Spleen (tissue), 11 donors: ENCODE results near the gene SPA17. TPM values are rescaled to one million over a fixed set of nuclear protein-coding genes. Genes with fewer than 3 reads are reported as not detected.

Experiments
- DNase-seq: peaks from one replicate; pipeline ENCODE4 v3.0.0-alpha.2; 2020
- H3K27ac ChIP-seq, 8 donors: fragments of 200-600 bp; sonication (generic) in 7 of 8; 1 replicate in 4 of 8; 2 replicates in 4 of 8; pipeline versions ENCODE4 v1.5.0 to v1.8.0; 2016 to 2021; ENCODE audit warnings: inconsistent platforms in 4 of 8, mild to moderate bottlenecking in 4 of 8, moderate library complexity in 1 of 8
- H3K27me3 ChIP-seq, 7 donors: fragments of 200-600 bp; sonication (generic) in 6 of 7; replicated peaks in 1 of 7; 1 replicate in 4 of 7; 2 replicates in 3 of 7; pipeline versions ENCODE4 v1.5.0 to v1.8.0; 2016 to 2021; ENCODE audit warnings: inconsistent platforms in 3 of 7, mild to moderate bottlenecking in 1 of 7
- H3K36me3 ChIP-seq, 6 donors: fragments of 200-600 bp; sonication (generic) in 5 of 6; 1 replicate in 4 of 6; 2 replicates in 2 of 6; pipeline versions ENCODE4 v1.5.0 to v1.8.0; 2016 to 2021; ENCODE audit warnings: inconsistent platforms in 2 of 6
- H3K4me1 ChIP-seq, 6 donors: fragments of 200-600 bp; sonication (generic) in 5 of 6; 1 replicate in 3 of 6; 2 replicates in 3 of 6; pipeline versions ENCODE4 v1.5.0 to v1.8.0; 2016 to 2021; ENCODE audit warnings: inconsistent platforms in 3 of 6
- H3K4me3 ChIP-seq, 8 donors: fragments of 200-600 bp; sonication (generic) in 7 of 8; 1 replicate in 4 of 8; 2 replicates in 4 of 8; pipeline versions ENCODE4 v1.5.0 to v1.8.0; 2016 to 2021; ENCODE audit warnings: inconsistent platforms in 4 of 8, mild to moderate bottlenecking in 4 of 8, moderate library complexity in 2 of 8
- H3K9me3 ChIP-seq, 8 donors: fragments of 200-600 bp; sonication (generic) in 7 of 8; 1 replicate in 4 of 8; 2 replicates in 4 of 8; pipeline versions ENCODE4 v1.5.0 to v1.8.0; 2016 to 2021; ENCODE audit warnings: inconsistent platforms in 4 of 8
- CTCF ChIP-seq, 11 experiments: fragments of 200-600 bp in 7 of 11; fragments of 450-650 bp in 4 of 11; sonication (generic) in 4 of 11; IDR thresholded peaks in 8 of 11; conservative IDR thresholded peaks in 3 of 11; 1 replicate in 7 of 11; 2 replicates in 4 of 11; pipeline versions ENCODE4 v1.4.0 to v1.8.0; 2016 to 2021; ENCODE audit warnings: antibody characterized with exemption in 11 of 11, inconsistent platforms in 4 of 11, mild to moderate bottlenecking in 1 of 11
- POLR2A ChIP-seq, 3 donors: fragments of 450-650 bp; IDR thresholded peaks; one replicate each; pipeline ENCODE4 v1.5.1; 2017; ENCODE audit warnings: antibody characterized with exemption in 3 of 3, mild to moderate bottlenecking in 1 of 3
- POLR2AphosphoS5 ChIP-seq, 3 donors: sonication (generic); formaldehyde crosslinking; IDR thresholded peaks; one replicate each; pipeline ENCODE4 v1.5.1; 2017; ENCODE audit warnings: antibody characterized with exemption in 3 of 3
- WGBS, 5 donors: extraction: QIAGEN DNeasy Blood & Tissue Kit in 3 of 5; methylation state at CpG; one replicate each; pipeline versions ENCODE4 v1.1.5 to v1.1.7; 2013 to 2018; 5-methylcytosine and 5-hydroxymethylcytosine counted together
- intact Hi-C: fragments of 100-400 bp; cut with DNase I; formaldehyde crosslinking; loops from one replicate; pipeline ENCODE4 v1.15.0; 2023; ENCODE audit warnings: low total_unique reads
- polyA plus RNA-seq, 3 donors: library from polyadenylated mRNA; stranded (reverse); fragments of 200-250 nt; gene quantifications; one replicate each; pipeline ENCODE4 v1.2.1, GENCODE V29; 2013
- total RNA-seq, 7 donors: library from RNA; depleted of rRNA in 3 of 7; stranded (reverse); fragments of >200 nt in 3 of 7; fragmentation: NEBNext Ultra II Directional in 4 of 7; extraction: Animal tissue kit (Norgen Biotek cat#: 25700) in 4 of 7; gene quantifications; one replicate each; pipeline versions ENCODE4 v1.1.0 to v1.2.1, GENCODE V29; 2016 to 2021
- donor health status: healthy with polysubstance abuse.
- donor health status: DM: no; HTN: no; CAD: no; lungs with moderate emphysema.
- donor health status: DM: no; HTN: no; CAD: no.
- donor health status: Bipolar disorder and iron deficiency.
- donor health status: healthy.
- donor health status: DM: no; HTN: no; CAD: no.
- donor health status: DM: yes; HTN: yes; CAD: no.

SPA17 gene
- total and polyA plus RNA-seq, 10 donors: 0.34 to 4.8 (median 1.9) TPM

- DNase-seq: no peak
- H3K4me3 ChIP-seq: no peak overlapping the region
- H3K4me1 ChIP-seq: peaks cover 0 to 18% (median 6%) of the 10 kb centered on the region in 6 donors
- H3K36me3 ChIP-seq: peaks cover 0 to 27% (median 12%) of the 10 kb centered on the region in 6 donors
- H3K9me3 ChIP-seq: no peaks in the 10 kb centered on the region
- 91 to 94% (median 93%) methylated on average over 3 of the region's 3 CpGs for WGBS, 5 donors
- no peaks in the 10 kb centered on the region for H3K27me3 ChIP-seq
- intact Hi-C loops: no loop called here
- H3K27ac ChIP-seq: no peak overlapping the region
- TF ChIP-seq CTCF (IDR thresholded peaks at IDR 0.05 in 8 of 11, conservative IDR thresholded peaks at IDR 0.05 in 3 of 11) (no peak), POLR2AphosphoS5 (IDR thresholded peaks at IDR 0.05) (no peak), POLR2A (IDR thresholded peaks at IDR 0.05) (no peak)
Observed at GRCh38 chr11:124642628-124643027, 31.1 kb upstream of the SPA17 start.

GRCh38 chr11:124643042-124643604 lies 30.6 kb upstream of the SPA17 start:
- WGBS, 5 donors: 83 to 90% (median 87%) methylated on average over 10 of the region's 10 CpGs
- DNase-seq: no peak
- H3K9me3 ChIP-seq: no peaks in the 10 kb centered on the region
- peaks cover 0 to 18% (median 6%) of the 10 kb centered on the region in 6 donors for H3K4me1 ChIP-seq
- no peak overlapping the region for H3K27ac ChIP-seq
- intact Hi-C loops: no loop called here
- no peaks in the 10 kb centered on the region for H3K27me3 ChIP-seq
- peaks cover 0 to 24% (median 8%) of the 10 kb centered on the region in 6 donors for H3K36me3 ChIP-seq
- TF ChIP-seq CTCF (IDR thresholded peaks at IDR 0.05 in 8 of 11, conservative IDR thresholded peaks at IDR 0.05 in 3 of 11): no peak
- TF ChIP-seq POLR2A (IDR thresholded peaks at IDR 0.05): no peak
- TF ChIP-seq POLR2AphosphoS5 (IDR thresholded peaks at IDR 0.05): no peak
- H3K4me3 ChIP-seq: no peak overlapping the region

GRCh38 chr11:124643605-124644425 lies 29.9 kb upstream of the SPA17 start:
- intact Hi-C loops: no loop called here
- no peak overlapping the region for H3K4me3 ChIP-seq
- peaks cover 0 to 17% (median 7%) of the 10 kb centered on the region in 6 donors for H3K36me3 ChIP-seq
- 41 to 51% (median 45%) methylated on average over 3 of the region's 3 CpGs for WGBS, 5 donors
- no peak for DNase-seq
- no peak overlapping the region for H3K27ac ChIP-seq
- no peaks in the 10 kb centered on the region for H3K27me3 ChIP-seq
- H3K9me3 ChIP-seq: no peaks in the 10 kb centered on the region
- no peak for TF ChIP-seq POLR2A (IDR thresholded peaks at IDR 0.05)
- TF ChIP-seq POLR2AphosphoS5 (IDR thresholded peaks at IDR 0.05): no peak
- no peak for TF ChIP-seq CTCF (IDR thresholded peaks at IDR 0.05 in 8 of 11, conservative IDR thresholded peaks at IDR 0.05 in 3 of 11)
- H3K4me1 ChIP-seq: peaks cover 0 to 18% (median 6%) of the 10 kb centered on the region in 6 donors
